ENCODE data around the gene SIVA1. TPM values are rescaled to one million over a fixed set of nuclear protein-coding genes. Genes with fewer than 3 reads are reported as not detected.

Gene SIVA1
- total and polyA plus RNA-seq, 4 donors = 67.5 to 212 (median 128) TPM

GRCh38 chr14:104776481-104776880 lies 23.5 kb downstream of the SIVA1 start:
- no peak overlapping the region for H3K9ac ChIP-seq (ENCODE audit: insufficient read depth in 1 of 2, low read length in 2 of 2)
- no peak overlapping the region for H3K27ac ChIP-seq (ENCODE audit: low read depth in 1 of 2, low read length in 1 of 2)
- peaks cover 0 to 15% (median 0%) of the 10 kb centered on the region in 5 donors for H3K4me1 ChIP-seq (ENCODE audit: control insufficient read depth in 5 of 5, insufficient read depth in 5 of 5, low read length in 5 of 5)
- ATAC-seq (ENCODE audit: insufficient read depth, low FRiP score) (no peak), DNase-seq (no peak)
- peaks cover 2 to 79% (median 19%) of the 10 kb centered on the region in 4 donors for H3K36me3 ChIP-seq (ENCODE audit: control insufficient read depth in 4 of 4, insufficient read depth in 4 of 4, low read length in 4 of 4)
- H3K27me3 ChIP-seq (ENCODE audit: control insufficient read depth in 3 of 3, insufficient read depth in 3 of 3, low read length in 2 of 3) = no peaks in the 10 kb centered on the region
- H3K4me3 ChIP-seq = no peak overlapping the region
- no peak for TF ChIP-seq CTCF (IDR thresholded peaks at IDR 0.05; ENCODE audit: control extremely low read depth, extremely low read depth)
- WGBS, 2 donors = 98 to 99% methylated on average over 15 of the region's 15 CpGs
- H3K9me3 ChIP-seq (ENCODE audit: control insufficient read depth in 4 of 4, insufficient read depth in 3 of 4, low read length in 3 of 4) = peaks cover 0 to 5% (median 0%) of the 10 kb centered on the region in 4 donors

- Histone ChIP-seq H3K9ac (ENCODE audit: insufficient read depth in 1 of 2, low read length in 2 of 2) (no peak overlapping the region), H3K4me1 (ENCODE audit: control insufficient read depth in 5 of 5, insufficient read depth in 5 of 5, low read length in 5 of 5) (peaks cover 0 to 15% (median 0%) of the 10 kb centered on the region in 5 donors), H3K36me3 (ENCODE audit: control insufficient read depth in 4 of 4, insufficient read depth in 4 of 4, low read length in 4 of 4) (peaks cover 0 to 78% (median 15%) of the 10 kb centered on the region in 4 donors), H3K4me3 (no peak overlapping the region), H3K9me3 (ENCODE audit: control insufficient read depth in 4 of 4, insufficient read depth in 3 of 4, low read length in 3 of 4) (peaks cover 0 to under 1% (median 0%) of the 10 kb centered on the region in 4 donors), H3K27me3 (ENCODE audit: control insufficient read depth in 3 of 3, insufficient read depth in 3 of 3, low read length in 2 of 3) (no peaks in the 10 kb centered on the region), H3K27ac (ENCODE audit: low read depth in 1 of 2, low read length in 1 of 2) (no peak overlapping the region)
- 84 to 94% methylated on average over 15 to 16 of the region's 16 CpGs for WGBS, 2 donors
- no peak for TF ChIP-seq CTCF (IDR thresholded peaks at IDR 0.05; ENCODE audit: control extremely low read depth, extremely low read depth)
- DNase-seq (peak; percentile 51 to 74 (median 59)), ATAC-seq (ENCODE audit: insufficient read depth, low FRiP score) (no peak)
Measured at GRCh38 chr14:104776961-104777807, 24.2 kb downstream of the SIVA1 start.

GRCh38 chr14:104777808-104778249 lies 24.9 kb downstream of the SIVA1 start:
- Histone ChIP-seq H3K36me3 (ENCODE audit: control insufficient read depth in 4 of 4, insufficient read depth in 4 of 4, low read length in 4 of 4) (peaks cover 0 to 78% (median 11%) of the 10 kb centered on the region in 4 donors), H3K27ac (ENCODE audit: low read depth in 1 of 2, low read length in 1 of 2) (no peak overlapping the region), H3K4me3 (no peak overlapping the region), H3K9ac (ENCODE audit: insufficient read depth in 1 of 2, low read length in 2 of 2) (no peak overlapping the region), H3K27me3 (ENCODE audit: control insufficient read depth in 3 of 3, insufficient read depth in 3 of 3, low read length in 2 of 3) (no peaks in the 10 kb centered on the region), H3K4me1 (ENCODE audit: control insufficient read depth in 5 of 5, insufficient read depth in 5 of 5, low read length in 5 of 5) (peaks cover 0 to 15% (median 0%) of the 10 kb centered on the region in 5 donors), H3K9me3 (ENCODE audit: control insufficient read depth in 4 of 4, insufficient read depth in 3 of 4, low read length in 3 of 4) (no peaks in the 10 kb centered on the region)
- no peak for TF ChIP-seq CTCF (IDR thresholded peaks at IDR 0.05; ENCODE audit: control extremely low read depth, extremely low read depth)
- 84 to 88% methylated on average over 15 of the region's 15 CpGs for WGBS, 2 donors
- no peak for ATAC-seq (ENCODE audit: insufficient read depth, low FRiP score)
- DNase-seq = no peak
